ENCODE results near the gene WWTR1. TPM values are rescaled to one million over a fixed set of nuclear protein-coding genes. Genes with fewer than 3 reads are reported as not detected.

Gene WWTR1
- total and polyA plus RNA-seq, 2 of the 4 experiments (the other 2 are of a cell fraction), result 38.9 to 65.3 TPM

- TF ChIP-seq, protein P1, sequence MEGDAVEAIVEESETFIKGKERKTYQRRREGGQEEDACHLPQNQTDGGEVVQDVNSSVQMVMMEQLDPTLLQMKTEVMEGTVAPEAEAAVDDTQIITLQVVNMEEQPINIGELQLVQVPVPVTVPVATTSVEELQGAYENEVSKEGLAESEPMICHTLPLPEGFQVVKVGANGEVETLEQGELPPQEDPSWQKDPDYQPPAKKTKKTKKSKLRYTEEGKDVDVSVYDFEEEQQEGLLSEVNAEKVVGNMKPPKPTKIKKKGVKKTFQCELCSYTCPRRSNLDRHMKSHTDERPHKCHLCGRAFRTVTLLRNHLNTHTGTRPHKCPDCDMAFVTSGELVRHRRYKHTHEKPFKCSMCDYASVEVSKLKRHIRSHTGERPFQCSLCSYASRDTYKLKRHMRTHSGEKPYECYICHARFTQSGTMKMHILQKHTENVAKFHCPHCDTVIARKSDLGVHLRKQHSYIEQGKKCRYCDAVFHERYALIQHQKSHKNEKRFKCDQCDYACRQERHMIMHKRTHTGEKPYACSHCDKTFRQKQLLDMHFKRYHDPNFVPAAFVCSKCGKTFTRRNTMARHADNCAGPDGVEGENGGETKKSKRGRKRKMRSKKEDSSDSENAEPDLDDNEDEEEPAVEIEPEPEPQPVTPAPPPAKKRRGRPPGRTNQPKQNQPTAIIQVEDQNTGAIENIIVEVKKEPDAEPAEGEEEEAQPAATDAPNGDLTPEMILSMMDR (conservative IDR thresholded peaks at IDR 0.05; ENCODE audit: low read depth, low read length), result no peak; the same call in 1 of the 2 replicates
- TF ChIP-seq POLR2A (IDR thresholded peaks at IDR 0.05; ENCODE audit: low read depth, low read length) (no peak), BHLHE40 (IDR thresholded peaks at IDR 0.05; ENCODE audit: low read depth, low read length) (no peak), RAD21 (IDR thresholded peaks at IDR 0.05; ENCODE audit: low read length) (no peak), SMC3 (IDR thresholded peaks at IDR 0.05; ENCODE audit: low read depth, low read length) (no peak), RCOR1 (IDR thresholded peaks at IDR 0.05; ENCODE audit: insufficient replicate concordance, low read length) (no peak), MAFK (IDR thresholded peaks at IDR 0.05; ENCODE audit: low read depth, low read length) (no peak), RFX5 (IDR thresholded peaks at IDR 0.05; ENCODE audit: low read depth, low read length) (no peak), CHD1 (IDR thresholded peaks at IDR 0.05; ENCODE audit: low read depth, low read length) (no peak), MAZ (IDR thresholded peaks at IDR 0.05; ENCODE audit: borderline replicate concordance, low read depth, low read length) (no peak), FOS (IDR thresholded peaks at IDR 0.05; ENCODE audit: low read depth, low read length) (no peak), NFE2L2 (IDR thresholded peaks at IDR 0.05; ENCODE audit: low read depth, low read length) (no peak)
- TF ChIP-seq, protein P2, sequence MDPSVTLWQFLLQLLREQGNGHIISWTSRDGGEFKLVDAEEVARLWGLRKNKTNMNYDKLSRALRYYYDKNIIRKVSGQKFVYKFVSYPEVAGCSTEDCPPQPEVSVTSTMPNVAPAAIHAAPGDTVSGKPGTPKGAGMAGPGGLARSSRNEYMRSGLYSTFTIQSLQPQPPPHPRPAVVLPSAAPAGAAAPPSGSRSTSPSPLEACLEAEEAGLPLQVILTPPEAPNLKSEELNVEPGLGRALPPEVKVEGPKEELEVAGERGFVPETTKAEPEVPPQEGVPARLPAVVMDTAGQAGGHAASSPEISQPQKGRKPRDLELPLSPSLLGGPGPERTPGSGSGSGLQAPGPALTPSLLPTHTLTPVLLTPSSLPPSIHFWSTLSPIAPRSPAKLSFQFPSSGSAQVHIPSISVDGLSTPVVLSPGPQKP (IDR thresholded peaks at IDR 0.05; ENCODE audit: borderline replicate concordance, low read depth, low read length), result no peak
- TF ChIP-seq, protein P3, sequence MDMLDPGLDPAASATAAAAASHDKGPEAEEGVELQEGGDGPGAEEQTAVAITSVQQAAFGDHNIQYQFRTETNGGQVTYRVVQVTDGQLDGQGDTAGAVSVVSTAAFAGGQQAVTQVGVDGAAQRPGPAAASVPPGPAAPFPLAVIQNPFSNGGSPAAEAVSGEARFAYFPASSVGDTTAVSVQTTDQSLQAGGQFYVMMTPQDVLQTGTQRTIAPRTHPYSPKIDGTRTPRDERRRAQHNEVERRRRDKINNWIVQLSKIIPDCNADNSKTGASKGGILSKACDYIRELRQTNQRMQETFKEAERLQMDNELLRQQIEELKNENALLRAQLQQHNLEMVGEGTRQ (IDR thresholded peaks at IDR 0.05; ENCODE audit: low read depth, low read length), result no peak
Observed at GRCh38 chr3:149487598-149488197, 170.1 kb downstream of the WWTR1 start.

More at GRCh38 chr3:149487598-149488197, 170.1 kb downstream of the WWTR1 start:
- H4K20me1 ChIP-seq (ENCODE audit: insufficient read depth, low read length), result no peaks in the 10 kb centered on the region
- ATAC-seq (ENCODE audit: low read depth) (no peak), DNase-seq (no peak)
- H3K4me3 ChIP-seq (ENCODE audit: insufficient read depth, low read depth, low read length), result no peak overlapping the region
- CTCF ChIA-PET, result interaction anchor here (1.5 kb wide), 1 partner anchor 230 kb away, joined by 3 read pairs; no protein-coding TSS in a partner anchor
- BruUV-seq (replicated peaks), result no TSS peak
- H3K36me3 ChIP-seq (ENCODE audit: control insufficient read depth, insufficient read depth, low read length), result no peaks in the 10 kb centered on the region
- H3K4me1 ChIP-seq (ENCODE audit: control insufficient read depth, insufficient read depth, low read length), result peaks cover 2% of the 10 kb centered on the region
- H3K56ac ChIP-seq (ENCODE audit: extremely low read depth, insufficient read depth, low read length), result no peak overlapping the region
- intact Hi-C loops (cut with micrococcal nuclease) (loop anchor here (2.0 to 5.0 kb wide), 2 partner anchors 215 to 530 kb away; no protein-coding TSS in a partner anchor), dilution Hi-C loops (cut with HindIII; ENCODE audit: low sequenced_read_pairs, unreplicated experiment) (no loop called here), in situ Hi-C loops (cut with MboI; ENCODE audit: low sequenced_read_pairs) (loop anchor here (5.0 to 10.0 kb wide), 2 partner anchors 370 to 533 kb away; no protein-coding TSS in a partner anchor)
- no peak overlapping the region for H2AFZ ChIP-seq (replicated peaks; ENCODE audit: low read length, poor library complexity)
- H3K9me3 ChIP-seq (ENCODE audit: control insufficient read depth, insufficient read depth, low read length), result no peaks in the 10 kb centered on the region
- 0 out of 2 replicates have a peak, but pooled peaks cover 2% of the 10 kb centered on the region for H3K9me1 ChIP-seq (ENCODE audit: insufficient read depth, low read length)
- no peak overlapping the region for H2BK5ac ChIP-seq (ENCODE audit: low read depth, low read length, poor library complexity, severe bottlenecking)
- POLR2A ChIA-PET (ENCODE audit: unreplicated experiment), result no interaction called here
- no peak overlapping the region for H3K4ac ChIP-seq (ENCODE audit: low read depth, low read length)
- H2AK5ac ChIP-seq (ENCODE audit: low read depth, low read length), result no peak overlapping the region
- H2BK15ac ChIP-seq (ENCODE audit: low read depth, low read length), result no peak overlapping the region
- H3K27me3 ChIP-seq (ENCODE audit: control insufficient read depth, insufficient read depth, low read length), result no peaks in the 10 kb centered on the region
- no peak overlapping the region for H2AK9ac ChIP-seq (replicated peaks; ENCODE audit: low read depth, low read length, poor library complexity)
- no peak overlapping the region for H3K14ac ChIP-seq (replicated peaks; ENCODE audit: low read depth, low read length)
- no peak overlapping the region for H4K8ac ChIP-seq (ENCODE audit: low read depth in 2 of 2, low read length in 2 of 2)
- H4K91ac ChIP-seq (ENCODE audit: insufficient read depth, low read depth, low read length), result no peak overlapping the region
- H3K79me1 ChIP-seq (ENCODE audit: low read depth in 1 of 2, low read length in 2 of 2), result no peaks in the 10 kb centered on the region
- H3K4me2 ChIP-seq (ENCODE audit: low read depth, low read length), result no peak overlapping the region
- H2BK120ac ChIP-seq (ENCODE audit: low read depth, low read length), result no peak overlapping the region
- no peak overlapping the region for H3K18ac ChIP-seq (ENCODE audit: low read depth, low read length)
- no peak overlapping the region for H3K27ac ChIP-seq (ENCODE audit: insufficient read depth, low read length)
- H3K9ac ChIP-seq (ENCODE audit: low read depth, low read length), result no peak overlapping the region
- H3K23ac ChIP-seq (ENCODE audit: low read depth, low read length), result no peak overlapping the region
- H2BK20ac ChIP-seq (ENCODE audit: low read depth, low read length), result no peak overlapping the region
- WGBS, 2 experiments (ENCODE audit: extremely low coverage in 2 of 2, insufficient read length in 1 of 2), result no CpG with 5 or more reads among the region's 6 CpGs
- H4K5ac ChIP-seq (ENCODE audit: low read depth, low read length), result no peak overlapping the region

All from IMR-90 (cell line).